H7 (cell line): ENCODE data around the gene GARNL3. TPM values are rescaled to one million over a fixed set of nuclear protein-coding genes. Genes with fewer than 3 reads are reported as not detected.
A peak's percentile ranks its signal among the peaks of the same experiment; 100 is the strongest.

ENCODE experiments used
- DNase-seq: peaks from one replicate; pipeline ENCODE4 v3.0.0; 2012
- H3K27me3 ChIP-seq: 2 replicates; pipeline ENCODE4 v1.6.0; 2011; ENCODE audit warnings: mild to moderate bottlenecking, low read length; ENCODE audit not compliant: control insufficient read depth, insufficient read depth
- H3K36me3 ChIP-seq: replicated peaks from 2 replicates; pipeline ENCODE4 v1.5.1; 2011; ENCODE audit warnings: low read length; ENCODE audit not compliant: control insufficient read depth, insufficient read depth
- H3K4me3 ChIP-seq: 2 replicates; pipeline ENCODE4 v1.5.1; 2011; ENCODE audit warnings: low read depth, mild to moderate bottlenecking, control low read depth, low read length, moderate library complexity; ENCODE audit not compliant: insufficient read depth
- total RNA-seq: library from RNA; depleted of rRNA; stranded (reverse); fragments of >200 nt; shearing (Covaris generic); gene quantifications from 2 replicates; pipeline ENCODE4 v1.2.3, GENCODE V29; 2014

The GARNL3 gene
- total RNA-seq, 1 experiment from 2014 or later, result 2.9 TPM

DNA sequence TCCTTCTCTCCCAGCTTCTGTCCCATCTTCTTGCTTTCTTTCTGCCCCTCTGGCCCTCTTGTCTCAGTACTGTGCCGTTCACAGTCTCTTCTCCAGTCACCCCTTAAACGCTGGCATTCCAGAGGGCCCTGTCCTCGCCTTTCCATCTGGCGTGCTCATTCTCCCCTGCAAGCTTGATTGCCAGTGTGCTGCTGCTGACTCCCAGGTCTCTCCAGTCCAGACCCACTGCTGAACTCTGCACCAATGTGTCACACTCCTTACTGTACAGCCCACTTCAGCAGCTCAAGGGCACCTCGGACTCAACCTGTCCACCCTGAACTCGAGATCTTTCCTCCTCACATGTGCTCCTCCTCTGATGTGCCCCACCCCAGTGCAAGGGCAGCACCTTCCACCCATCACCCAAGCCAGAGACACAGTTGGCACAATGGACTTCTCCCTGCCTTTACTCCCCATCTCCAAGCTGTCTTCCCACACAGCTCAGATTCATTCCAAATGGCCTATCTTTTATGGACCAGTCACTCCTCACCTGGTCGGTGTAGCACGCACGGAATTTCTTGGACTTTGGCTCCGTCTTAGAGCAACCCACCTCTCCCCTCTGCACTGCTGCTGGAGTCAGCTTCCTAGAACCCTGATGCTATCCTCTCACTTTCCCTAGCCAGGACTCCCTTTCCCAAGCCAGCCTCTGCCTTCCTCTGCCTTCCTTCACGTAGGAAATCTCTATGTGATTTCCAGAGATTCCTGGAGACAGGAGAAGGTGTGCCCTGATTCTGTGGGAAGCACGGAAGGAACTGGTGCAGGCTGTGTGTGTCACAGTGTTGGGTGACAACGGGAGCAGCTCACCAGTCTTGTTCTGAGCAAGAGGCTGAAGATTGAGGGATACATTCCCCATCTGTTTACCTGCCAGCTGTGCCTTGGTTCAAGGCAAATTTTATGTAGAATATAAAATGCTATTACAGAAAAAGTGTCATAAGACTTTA lies 106.4 kb downstream of the GARNL3 start:
- no peaks in the 10 kb centered on the region for H3K27me3 ChIP-seq
- H3K4me3 ChIP-seq, result no peak overlapping the region
- H3K36me3 ChIP-seq, result no peaks in the 10 kb centered on the region
- no peak for DNase-seq

DNA sequence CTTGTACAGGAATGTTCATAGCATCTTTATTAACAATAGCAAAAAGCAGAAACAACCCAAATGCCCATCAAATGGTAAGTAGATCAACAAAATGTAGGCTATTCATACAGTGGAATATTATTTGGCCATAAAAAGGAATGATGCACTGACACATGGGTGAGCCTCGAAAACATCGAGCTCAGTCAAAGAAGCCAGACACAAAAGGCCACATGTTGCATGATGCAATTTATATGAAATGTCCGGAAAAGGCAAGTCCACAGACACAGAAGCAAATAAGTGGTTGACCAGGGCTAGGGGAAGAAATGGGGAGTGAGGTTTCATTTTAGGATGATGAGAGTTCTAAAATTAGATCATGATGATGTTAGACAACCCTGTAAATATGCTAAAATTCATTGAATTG lies 115.9 kb downstream of the GARNL3 start:
- Histone ChIP-seq H3K27me3 (no peaks in the 10 kb centered on the region), H3K4me3 (no peak overlapping the region), H3K36me3 (no peaks in the 10 kb centered on the region)
- no peak for DNase-seq

DNA sequence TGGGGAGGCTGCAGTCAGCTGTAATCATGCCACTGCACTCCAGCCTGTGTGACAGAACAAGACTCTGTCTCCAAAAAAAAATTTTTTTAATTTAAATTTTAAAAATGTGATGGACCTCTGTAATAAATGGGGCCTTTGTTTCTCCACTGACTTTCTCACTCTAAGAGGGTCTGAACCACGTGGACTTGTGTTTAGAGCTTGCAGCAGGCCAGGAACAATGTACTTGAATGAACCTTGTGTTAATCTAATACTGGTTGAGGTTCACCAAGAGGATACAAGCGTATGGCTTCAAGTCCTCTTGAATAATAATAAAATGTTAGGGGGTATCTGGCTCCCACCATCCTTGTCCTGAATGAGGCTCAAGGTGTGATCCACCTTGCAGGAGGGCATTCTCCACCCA lies 118.0 kb downstream of the GARNL3 start:
- Histone ChIP-seq H3K4me3 (no peak overlapping the region), H3K27me3 (no peaks in the 10 kb centered on the region), H3K36me3 (no peaks in the 10 kb centered on the region)
- no peak for DNase-seq

DNA sequence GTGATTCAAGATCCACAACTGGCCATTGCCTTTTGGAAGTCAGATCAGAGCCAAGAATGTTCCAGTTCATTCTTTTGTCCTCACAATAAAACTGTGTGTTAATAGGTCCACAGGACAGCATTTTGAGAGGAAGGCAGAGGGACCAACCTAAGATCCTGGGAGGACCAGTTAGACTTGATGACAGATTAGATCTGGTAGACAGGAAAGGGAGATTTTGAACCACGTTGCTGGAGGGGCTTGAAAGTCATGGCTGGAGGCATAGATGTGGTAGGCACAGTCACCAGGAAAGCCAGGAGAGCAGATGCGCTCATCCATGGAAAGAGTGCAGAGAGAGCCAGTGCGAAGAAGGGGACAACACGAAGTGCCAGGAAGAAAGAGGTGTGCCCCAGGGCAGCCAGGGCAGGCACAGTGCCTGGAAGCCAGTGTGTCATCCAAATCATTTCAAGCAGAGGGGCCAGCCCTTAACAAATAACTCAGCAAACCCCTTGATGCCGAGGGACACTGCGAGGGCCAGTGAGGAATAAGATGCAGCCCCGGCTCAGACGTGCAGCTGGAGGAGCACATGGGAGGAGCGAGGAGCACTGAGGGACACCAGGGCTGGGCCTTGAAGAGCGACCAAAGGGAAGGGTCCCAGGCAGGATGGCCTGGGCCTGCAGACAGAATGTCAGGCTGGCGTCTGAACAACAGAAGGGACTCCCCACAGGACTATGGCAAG lies 119.6 kb downstream of the GARNL3 start:
- Histone ChIP-seq H3K27me3 (no peaks in the 10 kb centered on the region), H3K36me3 (no peaks in the 10 kb centered on the region), H3K4me3 (no peak overlapping the region)
- no peak for DNase-seq

DNA sequence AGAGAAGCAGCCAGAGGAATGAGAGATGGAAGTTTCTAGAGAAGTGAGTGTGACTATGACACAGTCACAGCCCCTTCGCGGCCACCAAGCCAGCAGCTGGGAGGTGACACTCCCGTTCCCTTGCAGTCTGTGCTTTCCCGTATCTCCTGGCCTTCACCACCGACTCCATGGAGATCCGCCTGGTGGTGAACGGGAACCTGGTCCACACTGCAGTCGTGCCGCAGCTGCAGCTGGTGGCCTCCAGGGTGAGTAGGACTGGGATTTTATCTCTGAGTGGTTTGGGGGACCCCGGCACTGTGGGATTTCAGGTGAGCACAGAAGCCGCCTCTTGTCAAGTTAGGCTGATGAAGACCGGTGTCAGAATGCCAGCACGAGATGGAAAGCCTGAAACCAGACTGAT lies 120.3 kb downstream of the GARNL3 start:
- no peaks in the 10 kb centered on the region for H3K36me3 ChIP-seq
- H3K4me3 ChIP-seq, result no peak overlapping the region
- H3K27me3 ChIP-seq, result no peaks in the 10 kb centered on the region
- peak; percentile 74 for DNase-seq

DNA sequence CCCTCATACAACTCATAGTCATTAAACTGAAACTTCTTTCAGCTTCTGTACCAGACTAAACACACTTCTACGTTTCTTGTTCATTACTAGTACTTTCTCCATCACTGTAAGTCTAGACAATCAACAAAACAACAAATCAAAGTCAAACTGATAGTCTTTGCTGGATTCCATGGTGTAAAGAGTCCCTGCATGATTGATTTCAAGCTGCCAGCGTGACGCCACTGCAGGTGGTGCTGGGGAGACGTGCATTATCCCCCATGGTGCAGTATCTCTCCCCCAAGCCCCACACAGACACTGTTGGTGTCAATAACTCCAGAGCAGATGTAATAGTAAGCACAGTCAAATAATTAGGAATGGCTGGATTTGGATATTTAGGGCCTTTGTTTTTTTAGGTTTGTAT lies 121.7 kb downstream of the GARNL3 start:
- Histone ChIP-seq H3K36me3 (no peaks in the 10 kb centered on the region), H3K4me3 (no peak overlapping the region), H3K27me3 (no peaks in the 10 kb centered on the region)
- DNase-seq, result no peak

DNA sequence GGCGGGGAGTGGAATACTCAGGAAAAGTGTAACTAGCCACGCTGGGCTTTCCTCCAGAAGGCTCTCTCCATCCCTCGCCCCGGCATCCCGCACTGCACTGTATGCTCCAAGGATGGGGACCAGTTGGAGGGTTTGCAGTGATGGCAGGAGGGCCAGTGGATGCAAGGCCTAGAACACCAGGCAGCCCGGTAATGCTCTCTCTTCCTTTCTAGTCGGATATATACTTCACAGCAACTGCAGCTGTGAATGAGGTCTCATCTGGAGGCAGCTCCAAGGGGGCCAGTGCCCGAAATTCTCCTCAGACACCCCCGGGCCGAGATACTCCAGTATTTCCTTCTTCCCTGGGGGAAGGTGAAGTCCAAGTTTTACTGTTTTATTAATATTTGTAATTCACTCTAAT lies 122.4 kb downstream of the GARNL3 start:
- Histone ChIP-seq H3K27me3 (no peaks in the 10 kb centered on the region), H3K36me3 (no peaks in the 10 kb centered on the region)
- no peak for DNase-seq

DNA sequence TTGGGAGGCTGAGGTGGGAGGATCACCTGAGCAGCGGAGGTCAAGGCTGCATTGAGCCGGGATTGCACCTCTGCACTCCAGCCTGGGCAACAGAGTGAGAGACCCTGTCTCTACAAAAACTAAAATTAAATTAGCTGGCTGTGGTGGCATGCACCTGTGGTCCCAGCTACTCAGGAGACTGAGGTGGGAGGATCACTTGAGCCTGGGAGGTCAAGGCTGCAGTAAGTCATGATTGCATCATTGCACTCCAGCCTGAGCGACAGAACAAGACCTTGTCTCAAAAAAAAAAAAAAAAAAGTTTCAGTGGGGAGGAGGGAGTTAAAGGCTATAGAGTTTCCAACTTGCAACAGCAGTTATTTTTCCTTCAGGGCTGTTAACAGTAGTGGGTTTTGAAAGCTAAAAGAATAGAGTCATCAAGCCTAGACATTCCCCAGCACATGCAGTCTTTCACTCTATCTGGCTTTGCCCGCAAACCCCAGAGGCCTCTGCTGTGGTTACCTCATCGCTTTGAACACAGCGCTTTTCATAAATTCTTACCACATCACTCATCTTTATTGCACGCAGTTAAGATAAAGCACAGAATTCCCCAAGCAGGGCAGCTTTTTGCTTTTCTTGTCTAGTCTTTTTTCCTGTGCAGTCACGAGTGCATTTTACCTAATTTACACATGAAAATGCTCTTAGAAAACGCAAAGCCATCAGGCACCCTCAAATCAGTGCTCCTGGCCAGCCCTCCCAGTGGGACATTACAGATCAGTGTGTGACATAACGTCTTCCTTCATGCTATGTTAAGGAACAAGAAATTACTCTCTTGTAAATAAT lies 123.7 kb downstream of the GARNL3 start:
- no peak for DNase-seq
- Histone ChIP-seq H3K27me3 (no peaks in the 10 kb centered on the region), H3K36me3 (no peaks in the 10 kb centered on the region), H3K4me3 (no peak overlapping the region)

More for the DNA sequence above, 122.4 kb downstream of the GARNL3 start:
- no peak overlapping the region for H3K4me3 ChIP-seq

DNA sequence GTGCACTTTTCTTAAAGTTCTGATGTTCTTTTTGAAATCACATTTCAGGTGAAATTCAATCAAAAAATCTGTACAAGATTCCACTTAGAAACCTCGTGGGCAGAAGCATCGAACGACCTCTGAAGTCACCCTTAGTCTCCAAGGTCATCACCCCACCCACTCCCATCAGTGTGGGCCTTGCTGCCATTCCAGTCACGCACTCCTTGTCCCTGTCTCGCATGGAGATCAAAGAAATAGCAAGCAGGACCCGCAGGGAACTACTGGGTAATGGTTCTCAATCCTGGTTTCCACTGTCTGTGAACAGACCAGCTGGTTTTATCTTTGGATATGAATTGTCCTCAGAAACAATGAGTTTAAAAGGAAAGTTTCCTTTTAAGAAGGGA lies 124.3 kb downstream of the GARNL3 start:
- H3K4me3 ChIP-seq, result no peak overlapping the region
- H3K27me3 ChIP-seq, result no peaks in the 10 kb centered on the region
- no peaks in the 10 kb centered on the region for H3K36me3 ChIP-seq
- no peak for DNase-seq

DNA sequence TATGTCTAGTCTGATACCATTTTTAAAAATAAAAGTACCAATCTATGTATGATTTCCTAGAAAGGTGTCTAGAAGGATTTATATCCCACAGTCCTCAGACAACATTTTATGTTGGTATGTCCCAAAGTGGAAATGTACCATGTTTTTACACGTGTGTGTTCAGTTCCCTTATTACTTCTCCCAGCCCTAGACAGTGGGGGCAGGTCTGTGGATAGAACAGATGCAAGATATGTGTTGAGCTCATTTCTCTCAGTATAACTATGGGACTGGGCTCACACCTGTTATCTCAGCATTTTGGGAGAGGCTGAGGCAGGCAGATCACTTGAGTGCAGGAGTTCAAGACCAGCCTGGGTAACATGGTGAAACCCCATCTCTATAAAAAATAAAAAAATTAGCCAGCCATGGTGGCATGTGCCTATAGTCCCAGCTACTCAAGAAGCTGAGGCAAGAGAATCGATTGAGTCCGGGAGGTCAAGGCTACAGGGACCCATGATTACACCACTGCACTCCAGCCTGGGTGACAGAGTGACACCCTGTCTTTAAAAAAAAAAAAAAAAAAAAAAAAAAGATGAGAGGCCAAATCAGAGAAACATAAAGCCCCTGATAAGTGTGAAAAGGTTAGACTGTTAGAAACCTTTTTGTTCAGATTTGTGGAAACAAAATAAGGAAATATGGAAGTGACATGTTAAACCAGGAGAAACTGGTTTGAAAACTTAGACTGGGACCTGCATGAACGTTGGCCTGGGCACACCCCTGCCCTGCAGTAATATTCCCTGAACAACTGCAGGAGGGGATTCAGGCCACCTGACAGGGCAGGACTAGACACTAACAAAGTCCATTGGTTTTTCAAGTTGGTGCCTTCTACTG lies 125.0 kb downstream of the GARNL3 start:
- no peak for DNase-seq
- H3K4me3 ChIP-seq, result no peak overlapping the region
- no peaks in the 10 kb centered on the region for H3K27me3 ChIP-seq
- H3K36me3 ChIP-seq, result no peaks in the 10 kb centered on the region

DNA sequence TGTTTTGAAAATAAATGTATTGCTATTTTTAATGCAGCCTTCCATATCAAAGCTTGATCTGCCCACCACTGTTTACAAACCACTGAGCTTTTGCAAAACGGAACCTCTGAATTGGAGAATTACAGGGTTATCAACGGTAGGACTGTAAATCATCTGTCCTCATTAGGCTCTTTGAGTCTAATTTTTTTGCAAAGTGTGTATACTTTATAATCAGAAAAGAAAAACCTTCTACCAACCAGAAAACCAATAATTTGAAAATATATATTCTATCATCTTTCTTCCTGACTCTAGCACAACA lies 125.6 kb downstream of the GARNL3 start:
- Histone ChIP-seq H3K27me3 (no peaks in the 10 kb centered on the region; the same call in 1 of the 2 replicates), H3K4me3 (no peak overlapping the region), H3K36me3 (no peaks in the 10 kb centered on the region)
- no peak for DNase-seq

DNA sequence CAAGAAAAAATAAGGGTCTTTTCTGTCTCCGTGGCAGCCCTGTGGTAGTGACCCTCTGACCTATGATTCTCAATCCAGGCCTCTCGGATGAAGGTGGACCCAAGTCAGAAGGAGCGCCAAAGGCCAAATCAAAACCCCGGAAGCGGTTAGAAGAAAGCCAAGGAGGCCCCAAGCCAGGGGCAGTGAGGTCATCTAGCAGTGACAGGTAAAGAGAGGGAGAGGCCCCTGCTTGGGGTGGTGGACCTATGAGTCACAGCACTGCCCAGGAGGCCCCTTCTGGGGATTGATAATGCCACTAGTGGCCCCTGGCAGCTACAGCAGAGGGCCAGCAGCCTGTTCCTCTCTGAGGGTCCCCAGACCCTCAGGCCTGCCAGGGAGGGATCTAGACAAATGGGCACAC lies 126.0 kb downstream of the GARNL3 start:
- Histone ChIP-seq H3K27me3 (no peaks in the 10 kb centered on the region; the same call in 1 of the 2 replicates), H3K4me3 (no peak overlapping the region), H3K36me3 (no peaks in the 10 kb centered on the region)
- DNase-seq, result no peak

DNA sequence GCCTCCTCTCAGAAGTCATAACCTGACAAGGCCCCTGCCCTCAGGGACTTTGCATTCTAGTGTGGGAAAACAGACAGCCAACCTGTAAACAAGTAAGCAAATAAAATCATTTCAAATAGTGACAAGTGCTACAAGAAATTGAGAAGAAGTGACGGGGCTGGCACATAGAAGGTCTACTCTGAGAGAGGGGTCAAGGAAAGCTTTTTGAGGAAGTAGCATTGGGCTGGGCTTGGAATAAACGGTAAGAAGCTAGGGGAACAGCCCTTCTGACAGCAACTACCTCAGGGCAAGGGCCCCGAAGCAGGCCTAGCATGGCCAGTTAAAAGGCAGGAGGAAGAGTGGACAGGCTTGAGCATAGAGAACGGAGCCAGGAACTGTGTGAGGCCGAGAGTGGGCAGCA lies 127.6 kb downstream of the GARNL3 start:
- Histone ChIP-seq H3K36me3 (no peaks in the 10 kb centered on the region), H3K27me3 (peaks cover 1% of the 10 kb centered on the region; the same call in 1 of the 2 replicates), H3K4me3 (no peak overlapping the region)
- DNase-seq, result no peak

DNA sequence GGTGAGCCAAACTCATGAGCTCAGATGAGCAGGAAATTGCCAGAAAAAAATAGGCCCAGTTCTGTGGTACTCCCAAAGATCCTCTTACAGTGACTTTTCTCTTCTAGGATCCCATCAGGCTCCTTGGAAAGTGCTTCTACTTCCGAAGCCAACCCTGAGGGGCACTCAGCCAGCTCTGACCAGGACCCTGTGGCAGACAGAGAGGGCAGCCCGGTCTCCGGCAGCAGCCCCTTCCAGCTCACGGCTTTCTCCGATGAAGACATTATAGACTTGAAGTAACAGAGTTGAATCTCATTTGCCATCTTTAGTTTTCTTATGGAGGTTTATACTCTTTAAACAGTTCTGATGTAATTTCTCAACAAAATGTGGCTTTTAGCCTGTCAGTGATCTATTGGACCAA lies 128.4 kb downstream of the GARNL3 start:
- Histone ChIP-seq H3K4me3 (no peak overlapping the region), H3K27me3 (peaks cover 3% of the 10 kb centered on the region; the same call in 1 of the 2 replicates), H3K36me3 (no peaks in the 10 kb centered on the region)
- no peak for DNase-seq
